Loucy (cell line): ENCODE results near the gene P3H1.

Source experiments
- H2AFZ ChIP-seq: fragments of 200-600 bp; sonication (generic); 2 replicates; pipeline ENCODE4 v1.6.0; 2016; ENCODE audit warnings: antibody characterized with exemption, mild to moderate bottlenecking, low read length, moderate library complexity
- H3F3A ChIP-seq: fragments of 200-600 bp; 2 replicates; pipeline ENCODE4 v1.6.0; 2016; ENCODE audit warnings: antibody characterized with exemption, low read depth, mild to moderate bottlenecking
- H3K27me3 ChIP-seq: fragments of 200-600 bp; sonication (generic); 2 replicates; pipeline ENCODE4 v1.6.1; 2014; ENCODE audit warnings: low read length, mild to moderate bottlenecking; ENCODE audit not compliant: insufficient read depth, poor library complexity, severe bottlenecking
- H3K36me3 ChIP-seq: fragments of 200-600 bp; sonication (generic); 2 replicates; pipeline ENCODE4 v1.6.1; 2016; ENCODE audit warnings: low read length; ENCODE audit not compliant: insufficient read depth
- H3K4me1 ChIP-seq: fragments of 200-600 bp; sonication (generic); 2 replicates; pipeline ENCODE4 v1.5.1; 2014; ENCODE audit warnings: low read length, mild to moderate bottlenecking; ENCODE audit not compliant: insufficient read depth, poor library complexity, severe bottlenecking
- H3K4me2 ChIP-seq: fragments of 200-600 bp; sonication (generic); 2 replicates; pipeline ENCODE4 v1.6.0; 2014; ENCODE audit warnings: antibody characterized with exemption, low read length, low read depth, mild to moderate bottlenecking; ENCODE audit not compliant: poor library complexity, severe bottlenecking
- H3K4me3 ChIP-seq: fragments of 200-600 bp; sonication (generic); 2 replicates; pipeline ENCODE4 v1.5.1; 2014; ENCODE audit warnings: low read length, mild to moderate bottlenecking, mixed read lengths; ENCODE audit not compliant: poor library complexity, severe bottlenecking
- H3K79me2 ChIP-seq: fragments of 200-600 bp; sonication (generic); 2 replicates; pipeline ENCODE4 v1.6.1; 2014; ENCODE audit warnings: low read length; ENCODE audit not compliant: insufficient read depth
- H3K9ac ChIP-seq: fragments of 200-600 bp; sonication (generic); 2 replicates; pipeline ENCODE4 v1.6.0; 2014; ENCODE audit warnings: mild to moderate bottlenecking, low read depth, low read length, moderate library complexity; ENCODE audit not compliant: poor library complexity, severe bottlenecking
- H3K9me2 ChIP-seq: fragments of 200-600 bp; sonication (generic); replicated peaks from 2 replicates; pipeline ENCODE4 v1.6.1; 2016; ENCODE audit warnings: low read depth, low read length, mixed read lengths
- H3K9me3 ChIP-seq: fragments of 200-600 bp; sonication (generic); 2 replicates; pipeline ENCODE4 v1.6.1; 2014; ENCODE audit warnings: mild to moderate bottlenecking, antibody characterized with exemption, low read length, low read depth; ENCODE audit not compliant: insufficient read depth
- H4K20me1 ChIP-seq: fragments of 200-600 bp; sonication (generic); 2 replicates; pipeline ENCODE4 v1.6.0; 2014; ENCODE audit warnings: antibody characterized with exemption, low read length, mild to moderate bottlenecking; ENCODE audit not compliant: insufficient read depth, poor library complexity, severe bottlenecking
- CTCF ChIP-seq: fragments of 200-600 bp; sonication (generic); conservative IDR thresholded peaks from 2 replicates; pipeline ENCODE4 v1.5.1; 2014; ENCODE audit warnings: mild to moderate bottlenecking, antibody characterized with exemption, low read length
- EZH2phosphoT487 ChIP-seq: fragments of 200-600 bp; IDR thresholded peaks from 2 replicates; pipeline ENCODE4 v1.6.1; 2018; ENCODE audit warnings: antibody characterized with exemption, mild to moderate bottlenecking, moderate library complexity, borderline replicate concordance

Gene P3H1

GRCh38 chr1:42738678-42739226 lies 28.1 kb downstream of the P3H1 start:
- TF ChIP-seq EZH2phosphoT487, result no peak
- TF ChIP-seq CTCF, result no peak
- Histone ChIP-seq H3K27me3 (no peaks in the 10 kb centered on the region), H2AFZ (no peak overlapping the region), H3K9ac (no peak overlapping the region), H3K4me2 (no peak overlapping the region), H4K20me1 (no peaks in the 10 kb centered on the region), H3K9me2 (no peaks in the 10 kb centered on the region), H3K4me3 (no peak overlapping the region), H3K9me3 (no peaks in the 10 kb centered on the region), H3K36me3 (no peaks in the 10 kb centered on the region), H3K79me2 (no peaks in the 10 kb centered on the region), H3K4me1 (peaks cover 11% of the 10 kb centered on the region), H3F3A (no peaks in the 10 kb centered on the region)

GRCh38 chr1:42737986-42738677 lies 28.7 kb downstream of the P3H1 start:
- Histone ChIP-seq H3K9ac (no peak overlapping the region), H4K20me1 (no peaks in the 10 kb centered on the region), H3K4me3 (no peak overlapping the region), H3K36me3 (no peaks in the 10 kb centered on the region), H3K9me3 (no peaks in the 10 kb centered on the region), H2AFZ (no peak overlapping the region), H3K79me2 (no peaks in the 10 kb centered on the region), H3K4me2 (no peak overlapping the region), H3K27me3 (no peaks in the 10 kb centered on the region), H3F3A (no peaks in the 10 kb centered on the region), H3K9me2 (no peaks in the 10 kb centered on the region), H3K4me1 (peaks cover 11% of the 10 kb centered on the region)
- no peak for TF ChIP-seq CTCF
- no peak for TF ChIP-seq EZH2phosphoT487

GRCh38 chr1:42737257-42737656 lies 29.6 kb downstream of the P3H1 start:
- H3K36me3 ChIP-seq, result no peaks in the 10 kb centered on the region
- no peaks in the 10 kb centered on the region for H4K20me1 ChIP-seq
- H3K9me2 ChIP-seq, result no peaks in the 10 kb centered on the region
- peak overlapping the region; percentile 17 for H3K4me2 ChIP-seq
- no peak overlapping the region for H3K9ac ChIP-seq
- TF ChIP-seq EZH2phosphoT487 (no peak), CTCF (peak; percentile 31; the same call in 1 of the 2 replicates)
- H3F3A ChIP-seq, result no peaks in the 10 kb centered on the region
- no peaks in the 10 kb centered on the region for H3K9me3 ChIP-seq
- H3K27me3 ChIP-seq, result no peaks in the 10 kb centered on the region
- peaks cover 11% of the 10 kb centered on the region for H3K4me1 ChIP-seq
- H2AFZ ChIP-seq, result peak overlapping the region; percentile 83
- H3K79me2 ChIP-seq, result no peaks in the 10 kb centered on the region
- H3K4me3 ChIP-seq, result no peak overlapping the region
